ENCODE results near the gene FREY1. TPM values are rescaled to one million over a fixed set of nuclear protein-coding genes. Genes with fewer than 3 reads are reported as not detected.

Gene FREY1
- total and polyA plus RNA-seq, 2 of the 13 experiments (the other 11 are each of a cell fraction or from before 2014, with no cell fraction given): 0.44 to 0.73 TPM

- TF ChIP-seq, protein P1, sequence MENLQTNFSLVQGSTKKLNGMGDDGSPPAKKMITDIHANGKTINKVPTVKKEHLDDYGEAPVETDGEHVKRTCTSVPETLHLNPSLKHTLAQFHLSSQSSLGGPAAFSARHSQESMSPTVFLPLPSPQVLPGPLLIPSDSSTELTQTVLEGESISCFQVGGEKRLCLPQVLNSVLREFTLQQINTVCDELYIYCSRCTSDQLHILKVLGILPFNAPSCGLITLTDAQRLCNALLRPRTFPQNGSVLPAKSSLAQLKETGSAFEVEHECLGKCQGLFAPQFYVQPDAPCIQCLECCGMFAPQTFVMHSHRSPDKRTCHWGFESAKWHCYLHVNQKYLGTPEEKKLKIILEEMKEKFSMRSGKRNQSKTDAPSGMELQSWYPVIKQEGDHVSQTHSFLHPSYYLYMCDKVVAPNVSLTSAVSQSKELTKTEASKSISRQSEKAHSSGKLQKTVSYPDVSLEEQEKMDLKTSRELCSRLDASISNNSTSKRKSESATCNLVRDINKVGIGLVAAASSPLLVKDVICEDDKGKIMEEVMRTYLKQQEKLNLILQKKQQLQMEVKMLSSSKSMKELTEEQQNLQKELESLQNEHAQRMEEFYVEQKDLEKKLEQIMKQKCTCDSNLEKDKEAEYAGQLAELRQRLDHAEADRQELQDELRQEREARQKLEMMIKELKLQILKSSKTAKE (CRISPR knock-in tag; IDR thresholded peaks at IDR 0.05; ENCODE audit: borderline replicate concordance): no peak
- TF ChIP-seq ZNF747 (CRISPR knock-in tag; IDR thresholded peaks at IDR 0.05; ENCODE audit: borderline replicate concordance): no peak
- no peak for TF ChIP-seq KLF6 (CRISPR knock-in tag; IDR thresholded peaks at IDR 0.05)
These were observed 29.9 kb downstream of the FREY1 start (continued) for GRCh38 chr11:45877221-45877620.

- in situ Hi-C loops (cut with HindIII; ENCODE audit: extremely low pct_ligation_motif_present, low pct_unique_long_range_greater_than_20kb) (no loop called here), intact Hi-C loops (cut with micrococcal nuclease; ENCODE audit: unreplicated experiment) (no loop called here)
- H3K79me2 ChIP-seq (ENCODE audit: insufficient read depth, low read length): no peaks in the 10 kb centered on the region
- WGBS (ENCODE audit: low lambda C conversion rate): 86% methylated on average over 6 of the region's 6 CpGs
- H3K36me3 ChIP-seq (replicated peaks in 1 of 2; ENCODE audit: control insufficient read depth in 1 of 2, insufficient read depth in 2 of 2, low read length in 2 of 2): peaks cover 25 to 45% of the 10 kb centered on the region in 2 experiments
- FAIRE-seq: no peak
- 0 out of 2 replicates have a peak, but pooled peaks cover 3% of the 10 kb centered on the region for H4K20me1 ChIP-seq (ENCODE audit: insufficient read depth, low read length)
- BruUV-seq (replicated peaks): no TSS peak
- DNase-seq (ENCODE audit: low spot score): no peak
- H3K9me3 ChIP-seq (ENCODE audit: low read length): no peaks in the 10 kb centered on the region
- no peak for ATAC-seq
- H3K9ac ChIP-seq (ENCODE audit: insufficient read depth, low read depth, low read length): no peak overlapping the region
- H3K4me2 ChIP-seq (ENCODE audit: low read depth, low read length): no peak overlapping the region
- CTCF ChIA-PET (ENCODE audit: low intra/inter-chr PET ratio, low total read pairs): no interaction called here
- H3K27ac ChIP-seq (ENCODE audit: extremely low read length, insufficient read depth, low read length): no peak overlapping the region
- no peak overlapping the region for H2AFZ ChIP-seq (ENCODE audit: low read length)
- no peaks in the 10 kb centered on the region for H3K4me1 ChIP-seq (ENCODE audit: insufficient read depth, low read length)
- H3K27me3 ChIP-seq (ENCODE audit: control insufficient read depth in 1 of 2, insufficient read depth in 2 of 2, low read length in 2 of 2): no peaks in the 10 kb centered on the region
- no peak overlapping the region for H3K4me3 ChIP-seq (replicated peaks in 1 of 3; ENCODE audit: insufficient read depth in 1 of 3, low read depth in 2 of 3, low read length in 3 of 3)
- POLR2A ChIA-PET: no interaction called here
- no peak for TF ChIP-seq ZNF317 (CRISPR knock-in tag; IDR thresholded peaks at IDR 0.05)
- no peak for TF ChIP-seq ZNF343 (CRISPR knock-in tag; IDR thresholded peaks at IDR 0.05)
- no peak for TF ChIP-seq GLI4 (CRISPR knock-in tag; IDR thresholded peaks at IDR 0.05; ENCODE audit: borderline replicate concordance)
- TF ChIP-seq, protein P2, sequence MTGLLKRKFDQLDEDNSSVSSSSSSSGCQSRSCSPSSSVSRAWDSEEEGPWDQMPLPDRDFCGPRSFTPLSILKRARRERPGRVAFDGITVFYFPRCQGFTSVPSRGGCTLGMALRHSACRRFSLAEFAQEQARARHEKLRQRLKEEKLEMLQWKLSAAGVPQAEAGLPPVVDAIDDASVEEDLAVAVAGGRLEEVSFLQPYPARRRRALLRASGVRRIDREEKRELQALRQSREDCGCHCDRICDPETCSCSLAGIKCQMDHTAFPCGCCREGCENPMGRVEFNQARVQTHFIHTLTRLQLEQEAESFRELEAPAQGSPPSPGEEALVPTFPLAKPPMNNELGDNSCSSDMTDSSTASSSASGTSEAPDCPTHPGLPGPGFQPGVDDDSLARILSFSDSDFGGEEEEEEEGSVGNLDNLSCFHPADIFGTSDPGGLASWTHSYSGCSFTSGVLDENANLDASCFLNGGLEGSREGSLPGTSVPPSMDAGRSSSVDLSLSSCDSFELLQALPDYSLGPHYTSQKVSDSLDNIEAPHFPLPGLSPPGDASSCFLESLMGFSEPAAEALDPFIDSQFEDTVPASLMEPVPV (CRISPR knock-in tag; IDR thresholded peaks at IDR 0.05): no peak
- TF ChIP-seq MBD4 (IDR thresholded peaks at IDR 0.05; ENCODE audit: borderline replicate concordance, low read length): no peak
- TF ChIP-seq ZBTB43 (CRISPR knock-in tag; conservative IDR thresholded peaks at IDR 0.05): no peak
- TF ChIP-seq, protein P3, sequence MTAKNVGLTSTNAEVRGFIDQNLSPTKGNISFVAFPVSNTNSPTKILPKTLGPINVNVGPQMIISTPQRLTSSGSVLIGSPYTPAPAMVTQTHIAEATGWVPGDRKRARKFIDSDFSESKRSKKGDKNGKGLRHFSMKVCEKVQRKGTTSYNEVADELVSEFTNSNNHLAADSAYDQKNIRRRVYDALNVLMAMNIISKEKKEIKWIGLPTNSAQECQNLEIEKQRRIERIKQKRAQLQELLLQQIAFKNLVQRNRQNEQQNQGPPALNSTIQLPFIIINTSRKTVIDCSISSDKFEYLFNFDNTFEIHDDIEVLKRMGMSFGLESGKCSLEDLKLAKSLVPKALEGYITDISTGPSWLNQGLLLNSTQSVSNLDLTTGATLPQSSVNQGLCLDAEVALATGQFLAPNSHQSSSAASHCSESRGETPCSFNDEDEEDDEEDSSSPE (CRISPR knock-in tag; IDR thresholded peaks at IDR 0.05): no peak
- no peak for TF ChIP-seq CENPX (CRISPR knock-in tag; IDR thresholded peaks at IDR 0.05)
- TF ChIP-seq PHF8 (CRISPR knock-in tag; IDR thresholded peaks at IDR 0.05): no peak
- TF ChIP-seq KDM6A (CRISPR knock-in tag; IDR thresholded peaks at IDR 0.05; ENCODE audit: low read depth): no peak
- TF ChIP-seq, protein P4, sequence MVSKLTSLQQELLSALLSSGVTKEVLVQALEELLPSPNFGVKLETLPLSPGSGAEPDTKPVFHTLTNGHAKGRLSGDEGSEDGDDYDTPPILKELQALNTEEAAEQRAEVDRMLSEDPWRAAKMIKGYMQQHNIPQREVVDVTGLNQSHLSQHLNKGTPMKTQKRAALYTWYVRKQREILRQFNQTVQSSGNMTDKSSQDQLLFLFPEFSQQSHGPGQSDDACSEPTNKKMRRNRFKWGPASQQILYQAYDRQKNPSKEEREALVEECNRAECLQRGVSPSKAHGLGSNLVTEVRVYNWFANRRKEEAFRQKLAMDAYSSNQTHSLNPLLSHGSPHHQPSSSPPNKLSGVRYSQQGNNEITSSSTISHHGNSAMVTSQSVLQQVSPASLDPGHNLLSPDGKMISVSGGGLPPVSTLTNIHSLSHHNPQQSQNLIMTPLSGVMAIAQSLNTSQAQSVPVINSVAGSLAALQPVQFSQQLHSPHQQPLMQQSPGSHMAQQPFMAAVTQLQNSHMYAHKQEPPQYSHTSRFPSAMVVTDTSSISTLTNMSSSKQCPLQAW (CRISPR knock-in tag; IDR thresholded peaks at IDR 0.05): no peak
- no peak for TF ChIP-seq TBP (CRISPR knock-in tag; IDR thresholded peaks at IDR 0.05)
These were observed 30.7 kb downstream of the FREY1 start for GRCh38 chr11:45876401-45876800.
